GM12892 (cell line): ENCODE measurements around the gene PLSCR1.
"Not testable (repeated sequence)": the region's sequence is repeated elsewhere in the genome, so short reads cannot be mapped to it uniquely, and the experiment has no call there.

Experiments used
- DNase-seq: peaks from one replicate; pipeline ENCODE4 v3.0.0; 2011; ENCODE audit not compliant: insufficient read length
- FAIRE-seq: peaks from 2 replicates; lab custom pipeline; 2011; peaks lifted over from hg19 to GRCh38; lab: Jason Lieb, UNC
- POLR2A ChIP-seq: IDR thresholded peaks from 2 replicates; pipeline ENCODE4 v1.6.1; 2011; ENCODE audit warnings: low read depth, low read length, control low read depth
- POLR2AphosphoS5 ChIP-seq: IDR thresholded peaks from 2 replicates; pipeline ENCODE4 v1.6.1; 2011; ENCODE audit warnings: low read depth, low read length, control low read depth
- TAF1 ChIP-seq: IDR thresholded peaks from 2 replicates; pipeline ENCODE4 v1.6.1; 2011; ENCODE audit warnings: low read depth, mild to moderate bottlenecking, control low read depth, low read length, borderline replicate concordance

Gene PLSCR1

DNA sequence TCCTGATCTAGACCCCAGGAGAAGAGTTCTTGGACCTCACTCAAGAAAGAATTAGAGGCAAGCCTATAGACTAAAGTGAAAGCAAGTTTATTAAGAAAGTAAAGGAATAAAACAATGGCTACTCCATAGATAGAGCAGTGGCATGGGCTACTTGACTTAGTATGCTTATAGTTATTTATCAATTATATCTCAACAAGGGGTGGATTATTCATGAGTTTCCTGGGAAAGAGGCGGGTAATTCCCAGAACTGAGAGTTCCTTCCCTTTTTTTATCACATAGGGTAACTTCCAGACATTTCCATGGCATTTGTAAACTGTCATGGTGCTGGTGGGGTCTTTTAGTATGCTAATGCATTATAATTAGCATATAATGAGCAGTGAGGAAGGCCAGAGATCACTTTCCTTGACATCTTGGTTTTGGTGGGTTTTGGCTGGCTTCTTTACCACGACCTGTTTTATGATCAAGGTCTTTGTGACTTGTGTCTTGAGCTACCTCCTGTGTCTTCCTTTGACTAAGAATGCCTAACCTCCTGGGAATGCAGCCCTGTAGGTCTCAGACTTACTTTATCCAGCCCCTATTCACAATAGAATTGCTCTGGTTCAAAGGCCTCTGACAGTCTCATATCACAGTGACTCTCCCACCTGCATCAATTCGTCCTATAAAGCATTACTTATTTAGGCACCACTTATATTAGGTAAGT lies 39.8 kb downstream of the PLSCR1 start:
- FAIRE-seq (no peak), DNase-seq (no peak)
- TF ChIP-seq TAF1: no peak
- TF ChIP-seq POLR2AphosphoS5: no peak
- no peak for TF ChIP-seq POLR2A

DNA sequence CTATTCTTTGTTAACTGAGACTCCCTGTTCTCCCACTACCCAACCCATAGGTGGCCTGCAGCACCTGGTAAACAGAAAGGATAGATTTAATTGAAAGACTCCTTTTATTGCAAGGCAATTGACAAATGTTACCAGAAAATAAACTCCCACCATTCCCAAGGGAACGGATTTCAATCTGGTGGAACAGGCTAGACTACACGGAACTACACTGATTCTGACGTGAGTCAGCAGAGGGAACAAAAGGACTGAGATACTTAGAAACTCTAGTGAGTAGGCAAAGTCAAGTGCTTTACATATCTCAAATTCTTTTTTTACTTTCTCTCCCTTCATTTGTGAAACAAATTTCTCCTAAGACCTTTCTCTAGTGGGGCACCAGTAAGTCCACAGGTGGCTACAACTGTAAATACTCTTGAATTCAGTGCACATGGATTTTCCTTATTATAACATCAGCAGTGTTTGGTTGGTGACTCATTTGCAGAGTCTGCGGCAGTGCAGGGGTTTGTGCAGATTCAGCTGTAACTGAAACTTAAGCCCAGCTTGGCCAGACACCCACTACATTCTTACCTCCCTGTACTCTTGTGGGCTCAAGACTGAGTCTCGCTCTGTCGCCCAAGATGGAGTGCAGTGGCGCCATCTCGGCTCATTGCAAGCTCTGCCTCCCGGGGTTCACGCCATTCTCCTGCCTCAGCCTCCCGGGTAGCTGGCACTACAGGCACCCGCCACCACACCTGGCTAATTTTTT lies 40.8 kb downstream of the PLSCR1 start:
- peak; percentile 23 for DNase-seq
- peak; percentile 95 for FAIRE-seq
- no peak for TF ChIP-seq TAF1
- no peak for TF ChIP-seq POLR2A
- no peak for TF ChIP-seq POLR2AphosphoS5

DNA sequence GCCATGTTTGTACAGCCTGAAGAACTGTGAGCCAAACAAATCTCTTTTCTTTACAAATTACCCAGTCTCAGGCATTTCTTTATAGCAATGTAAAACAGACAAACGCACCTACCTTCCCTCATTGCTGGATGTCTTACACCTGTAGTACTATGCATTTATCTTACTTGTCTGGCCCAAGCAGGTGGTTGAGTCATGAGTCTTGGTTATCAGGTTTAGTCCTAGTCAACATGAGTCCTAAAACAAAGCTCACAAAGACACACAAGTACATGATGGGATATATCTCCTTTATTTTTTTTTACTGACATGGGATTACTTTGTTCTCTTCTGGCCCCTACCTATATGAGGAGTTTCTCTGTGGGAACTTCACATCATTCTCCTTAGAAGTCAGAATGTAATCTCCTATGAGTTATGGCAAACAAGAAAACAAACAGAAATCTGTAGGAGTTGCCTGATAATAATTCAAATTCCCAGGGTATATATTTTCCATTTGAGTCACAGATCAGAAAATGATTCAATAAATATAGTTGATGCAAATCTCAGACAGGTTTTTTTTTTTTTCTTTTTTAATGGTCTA lies 41.4 kb downstream of the PLSCR1 start:
- TF ChIP-seq POLR2AphosphoS5 (no peak), POLR2A (no peak), TAF1 (no peak)
- FAIRE-seq (no peak), DNase-seq (no peak)

DNA sequence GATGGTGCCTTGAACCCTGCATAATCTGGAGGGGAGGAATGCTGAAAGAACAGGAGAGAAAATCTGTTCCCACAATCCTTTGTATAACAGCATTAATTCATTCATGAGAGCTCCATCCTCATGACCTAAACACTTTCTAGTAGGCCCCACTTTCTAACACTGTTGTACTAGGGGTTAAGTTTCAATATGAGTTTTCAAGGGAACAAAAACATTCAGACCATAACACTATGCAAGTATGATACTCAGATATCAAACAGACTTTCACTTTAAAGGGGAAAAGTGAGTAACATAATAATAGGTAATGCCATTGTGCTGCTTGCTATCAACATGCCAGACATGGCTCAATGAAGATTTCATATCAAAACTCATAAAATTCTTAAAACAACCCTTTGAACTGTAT lies 42.7 kb downstream of the PLSCR1 start:
- DNase-seq: no peak
- TF ChIP-seq TAF1 (no peak), POLR2A (no peak), POLR2AphosphoS5 (no peak)
- peak; percentile 44 for FAIRE-seq

DNA sequence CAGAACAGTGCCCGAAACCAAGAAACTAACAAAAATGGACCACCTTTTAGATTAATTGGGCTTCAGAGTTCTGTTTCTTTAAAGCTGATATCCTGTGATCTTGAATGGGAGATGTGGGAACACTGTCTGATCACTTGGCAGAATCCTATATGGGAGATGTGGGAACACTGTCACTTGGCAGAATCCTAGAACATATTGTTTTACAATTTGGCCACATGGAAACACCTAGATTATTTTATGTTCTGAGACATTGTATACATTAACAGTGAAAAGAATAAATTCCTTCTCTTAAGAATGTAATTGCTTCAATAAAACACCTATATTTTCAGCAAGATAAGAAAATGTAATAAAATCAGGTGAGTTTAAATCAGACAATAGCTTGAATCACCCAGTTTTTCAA lies 44.7 kb downstream of the PLSCR1 start:
- DNase-seq: no peak
- TF ChIP-seq POLR2AphosphoS5 (no peak), POLR2A (no peak), TAF1 (no peak)
- no peak for FAIRE-seq

DNA sequence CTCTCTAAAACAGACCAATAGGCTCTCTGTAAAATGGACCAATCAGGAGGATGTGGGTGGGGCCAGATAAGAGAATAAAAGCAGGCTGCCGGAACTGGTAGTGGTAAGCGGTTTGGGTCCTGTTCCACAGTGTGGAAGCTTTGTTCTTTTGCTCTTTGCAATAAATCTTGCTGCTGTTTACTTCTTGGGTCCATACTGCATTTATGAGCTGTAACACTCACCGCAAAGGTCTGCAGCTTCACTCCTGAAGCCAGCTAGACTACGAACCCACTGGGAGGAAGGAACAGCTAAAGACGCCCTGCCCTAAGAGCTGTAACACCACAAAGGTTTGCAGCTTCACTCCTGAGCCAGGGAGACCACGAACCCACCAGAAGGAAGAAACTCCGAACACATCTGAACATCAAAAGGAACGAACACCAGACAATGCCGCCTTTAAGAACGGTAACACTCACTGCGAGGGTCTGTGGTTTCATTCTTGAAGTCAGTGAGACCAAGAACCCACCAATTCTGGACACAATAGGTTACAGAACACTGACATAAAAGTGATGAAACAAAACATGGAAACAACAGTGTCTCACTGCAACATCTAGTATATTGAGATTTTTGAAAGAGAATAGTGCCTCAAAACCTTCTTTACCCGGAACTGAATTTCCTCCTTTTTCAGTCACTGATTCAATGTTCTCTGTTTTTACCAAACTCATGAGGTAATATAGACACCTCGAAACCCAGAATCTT lies 46.2 kb downstream of the PLSCR1 start:
- FAIRE-seq: no peak
- TF ChIP-seq TAF1: no peak
- no peak for TF ChIP-seq POLR2AphosphoS5
- TF ChIP-seq POLR2A: no peak

DNA sequence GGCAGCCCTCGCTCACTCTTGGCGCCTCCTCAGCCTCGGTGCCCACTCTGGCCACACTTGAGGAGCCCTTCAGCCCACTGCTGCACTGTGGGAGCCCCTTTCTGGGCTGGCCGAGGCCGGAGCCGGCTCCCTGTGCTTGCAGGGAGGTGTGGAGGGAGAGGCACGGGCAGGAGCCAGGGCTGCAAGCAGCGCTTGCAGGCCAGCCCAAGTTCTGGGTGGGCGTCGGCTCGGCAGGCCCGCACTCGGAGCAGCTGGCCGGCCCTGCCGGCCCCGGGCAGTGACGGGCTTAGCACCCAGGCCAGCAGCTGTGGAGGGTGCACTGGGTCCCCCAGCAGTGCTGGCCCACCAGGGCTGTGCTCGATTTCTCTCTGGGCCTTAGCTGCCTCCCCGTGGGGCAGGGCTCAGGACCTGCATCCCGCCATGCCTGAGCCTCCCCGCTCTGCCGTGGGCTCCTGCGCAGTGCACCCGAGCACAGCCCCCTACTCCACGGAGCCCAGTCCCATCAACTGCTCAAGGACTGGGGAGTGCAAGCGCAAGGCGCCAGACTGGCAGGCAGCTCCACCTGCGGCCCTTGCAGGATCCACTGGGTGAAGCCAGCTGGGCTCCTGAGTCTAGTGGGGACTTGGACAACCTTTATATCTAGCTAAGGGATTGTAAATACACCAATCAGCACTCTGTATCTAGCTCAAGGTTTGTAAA lies 47.1 kb downstream of the PLSCR1 start:
- not testable (repeated sequence) for FAIRE-seq, DNase-seq

More for the DNA sequence above, 46.2 kb downstream of the PLSCR1 start:
- no peak for DNase-seq

DNA sequence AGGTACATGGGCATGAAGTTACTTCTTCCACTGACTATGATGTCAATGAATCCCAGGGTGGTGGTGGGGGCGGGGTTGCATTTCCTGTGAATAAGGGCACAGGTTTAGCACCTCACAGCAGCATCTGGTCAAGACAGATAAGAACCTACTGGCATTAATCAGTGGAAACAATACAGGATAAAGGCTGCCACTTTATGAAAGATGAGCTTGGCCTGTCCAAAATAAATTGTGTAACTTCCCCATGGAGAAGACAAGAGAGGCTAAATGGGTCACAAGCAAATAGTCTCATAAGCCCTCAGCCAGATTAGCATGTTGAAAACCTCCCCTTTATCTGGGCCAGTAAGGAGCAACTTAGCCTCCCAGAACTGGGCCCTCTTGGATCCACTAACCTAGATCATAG lies 47.7 kb downstream of the PLSCR1 start:
- FAIRE-seq (no peak), DNase-seq (no peak)

DNA sequence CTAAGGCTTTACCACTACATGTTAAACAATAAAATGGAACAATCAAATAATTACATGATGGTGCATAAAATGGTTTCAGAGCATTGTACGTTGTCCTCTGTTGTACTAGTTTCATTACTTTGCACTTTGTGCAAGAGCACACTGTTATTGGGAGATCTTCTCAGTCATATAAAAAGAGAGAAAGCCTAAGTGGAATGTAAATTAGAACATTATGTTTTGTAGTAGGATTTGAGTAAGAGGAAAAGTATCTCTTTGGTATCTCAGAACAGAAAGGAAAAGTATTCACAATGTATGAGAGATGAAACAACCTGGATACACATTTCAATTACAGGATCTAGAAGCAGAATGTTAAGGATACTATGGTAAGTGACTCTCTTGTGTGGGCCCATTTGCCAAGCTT lies 48.2 kb downstream of the PLSCR1 start:
- TF ChIP-seq TAF1: no peak
- TF ChIP-seq POLR2AphosphoS5: no peak
- TF ChIP-seq POLR2A: no peak
- no peak for FAIRE-seq
- no peak for DNase-seq

More for the DNA sequence above, 47.7 kb downstream of the PLSCR1 start:
- no peak for TF ChIP-seq TAF1

DNA sequence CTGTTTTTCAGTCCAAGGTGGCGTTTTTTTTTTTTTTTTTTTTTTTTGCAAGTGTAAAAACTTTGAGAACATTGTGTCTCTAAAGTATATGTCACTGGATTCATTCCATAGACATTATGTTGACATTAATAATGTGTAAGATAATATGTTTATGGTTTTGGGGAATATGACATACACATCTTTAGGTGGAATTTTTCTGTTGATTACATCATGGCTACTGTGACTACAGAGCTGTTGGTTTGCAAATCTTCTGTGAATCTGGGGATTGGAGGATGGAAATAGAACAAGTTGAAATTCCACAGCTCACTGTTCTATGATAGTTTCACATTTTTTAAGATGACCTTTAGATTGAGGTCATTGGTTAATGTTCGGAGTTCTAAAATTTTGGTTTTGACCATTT lies 50.6 kb downstream of the PLSCR1 start:
- TF ChIP-seq TAF1 (no peak), POLR2A (no peak), POLR2AphosphoS5 (no peak)
- FAIRE-seq: no peak
- no peak for DNase-seq

DNA sequence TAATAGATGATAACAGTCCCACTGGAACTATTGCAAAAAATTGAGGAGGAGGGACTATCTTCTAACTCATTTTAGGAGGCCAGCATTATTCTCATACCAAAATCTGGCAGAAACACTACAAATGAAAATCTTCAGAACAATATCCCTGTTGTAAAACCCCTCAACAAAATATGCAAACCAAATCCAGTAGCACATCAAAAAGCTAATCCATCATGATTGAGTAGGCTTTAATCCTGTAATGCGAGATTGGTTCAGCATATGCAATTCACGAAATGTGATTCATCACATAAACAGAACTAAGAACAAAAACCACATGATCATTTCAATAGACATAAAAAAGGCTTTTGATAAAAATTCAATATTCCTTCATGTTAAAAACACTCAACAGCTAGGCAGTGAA lies 51.2 kb downstream of the PLSCR1 start:
- TF ChIP-seq TAF1: no peak
- no peak for TF ChIP-seq POLR2A
- TF ChIP-seq POLR2AphosphoS5: no peak
- no peak for DNase-seq
- no peak for FAIRE-seq
